GM23338 (cell line): ENCODE measurements around the gene ENTPD5. TPM values are rescaled to one million over a fixed set of nuclear protein-coding genes. Genes with fewer than 3 reads are reported as not detected.

Source experiments
- ATAC-seq: fragments of 200-7000 bp; cut with Tn5 transposase; 3 replicates; pipeline ENCODE4 v1.9.1; 2020
- DNase-seq: peaks from one replicate; pipeline ENCODE4 v3.0.0-alpha.2; 2015; ENCODE audit warnings: low spot score
- H2AFZ ChIP-seq: fragments of 200-600 bp; sonication (generic); 2 replicates; pipeline ENCODE4 v1.8.0; 2016; ENCODE audit warnings: antibody characterized with exemption, mild to moderate bottlenecking, moderate library complexity
- H3F3A ChIP-seq: fragments of 200-600 bp; sonication (generic); replicated peaks from 2 replicates; pipeline ENCODE4 v1.8.0; 2017; ENCODE audit warnings: antibody characterized with exemption, mixed run types, low read depth
- H3K27ac ChIP-seq: fragments of 200-600 bp; sonication (generic); 2 replicates; pipeline ENCODE4 v1.6.1; 2016; ENCODE audit warnings: low read depth
- H3K27me3 ChIP-seq: fragments of 200-600 bp; sonication (generic); 2 replicates; pipeline ENCODE4 v1.8.0; 2016; ENCODE audit warnings: mild to moderate bottlenecking, mixed run types, moderate library complexity; ENCODE audit not compliant: insufficient read depth
- H3K36me3 ChIP-seq: fragments of 200-600 bp; sonication (generic); 2 replicates; pipeline ENCODE4 v1.8.0; 2016; ENCODE audit warnings: mild to moderate bottlenecking; ENCODE audit not compliant: insufficient read depth
- H3K4me1 ChIP-seq: fragments of 200-600 bp; sonication (generic); 2 replicates; pipeline ENCODE4 v1.8.0; 2016; ENCODE audit warnings: mild to moderate bottlenecking, moderate library complexity; ENCODE audit not compliant: insufficient read depth
- H3K4me2 ChIP-seq: fragments of 200-600 bp; sonication (generic); 2 replicates; pipeline ENCODE4 v1.7.1; 2017; ENCODE audit warnings: mixed run types
- H3K4me3 ChIP-seq: fragments of 200-600 bp; sonication (generic); 2 replicates; pipeline ENCODE4 v1.6.1; 2016; ENCODE audit warnings: mixed run types
- H3K79me2 ChIP-seq: fragments of 200-600 bp; sonication (generic); replicated peaks from 2 replicates; pipeline ENCODE4 v1.8.0; 2017; ENCODE audit warnings: mild to moderate bottlenecking; ENCODE audit not compliant: insufficient read depth
- H3K9me2 ChIP-seq: fragments of 200-600 bp; sonication (generic); 2 replicates; pipeline ENCODE4 v1.8.0; 2017; ENCODE audit not compliant: insufficient read depth
- H4K20me1 ChIP-seq: fragments of 200-600 bp; sonication (generic); replicated peaks from 2 replicates; pipeline ENCODE4 v1.8.0; 2017; ENCODE audit warnings: mild to moderate bottlenecking; ENCODE audit not compliant: insufficient read depth
- H3K27ac Mint-ChIP-seq: 2 replicates; pipeline ENCODE4 v1.8.0; 2020; ENCODE audit warnings: inconsistent platforms, mild to moderate bottlenecking, moderate library complexity, mixed read lengths
- H3K27me3 Mint-ChIP-seq: 3 replicates; pipeline ENCODE4 v1.8.0; 2022; ENCODE audit warnings: low read depth, mild to moderate bottlenecking, moderate library complexity, mixed read lengths, inconsistent platforms; ENCODE audit not compliant: insufficient read depth, poor library complexity
- H3K36me3 Mint-ChIP-seq: 3 replicates; pipeline ENCODE4 v1.8.0; 2021; ENCODE audit warnings: low read depth, mild to moderate bottlenecking, inconsistent platforms, moderate library complexity, mixed read lengths
- H3K4me1 Mint-ChIP-seq: 3 replicates; pipeline ENCODE4 v1.8.0; 2020; ENCODE audit warnings: mild to moderate bottlenecking, inconsistent platforms, mixed read lengths
- H3K4me3 Mint-ChIP-seq: 3 replicates; pipeline ENCODE4 v1.8.0; 2021; ENCODE audit warnings: moderate library complexity, mild to moderate bottlenecking, inconsistent platforms, mixed read lengths
- H3K9me3 Mint-ChIP-seq: 3 replicates; pipeline ENCODE4 v1.8.0; 2020; ENCODE audit warnings: moderate library complexity, mild to moderate bottlenecking, inconsistent platforms, mixed read lengths
- CREB1 ChIP-seq: fragments of 250-450 bp; sonication (Bioruptor Pico); IDR thresholded peaks from 2 replicates; pipeline ENCODE4 v1.5.0; 2020; ENCODE audit warnings: low read depth, mild to moderate bottlenecking, moderate library complexity
- EZH2 ChIP-seq: fragments of 200-600 bp; sonication (generic); IDR thresholded peaks from one replicate; pipeline ENCODE4 v1.8.0; 2017; ENCODE audit warnings: antibody characterized with exemption, mild to moderate bottlenecking, low read depth; ENCODE audit not compliant: unreplicated experiment
- EZH2phosphoT487 ChIP-seq: fragments of 200-600 bp; sonication (generic); IDR thresholded peaks from one replicate; pipeline ENCODE4 v1.8.1; 2018; ENCODE audit warnings: antibody characterized with exemption; ENCODE audit not compliant: unreplicated experiment
- JUNB ChIP-seq: IDR thresholded peaks from one replicate; pipeline ENCODE4 v1.6.1; 2016; ENCODE audit warnings: antibody characterized with exemption; ENCODE audit not compliant: unreplicated experiment
- NANOG ChIP-seq: IDR thresholded peaks from 2 replicates; pipeline ENCODE4 v1.6.1; 2016; ENCODE audit warnings: antibody characterized with exemption, borderline replicate concordance
- POLR2AphosphoS5 ChIP-seq: IDR thresholded peaks from 2 replicates; pipeline ENCODE4 v1.6.1; 2016; ENCODE audit warnings: antibody characterized with exemption, low read depth
- STAT1 ChIP-seq: IDR thresholded peaks from one replicate; pipeline ENCODE4 v1.6.1; 2016; ENCODE audit warnings: antibody characterized with exemption; ENCODE audit not compliant: unreplicated experiment
- ZNF114 ChIP-seq: fragments of 250-450 bp; sonication (Bioruptor Pico); IDR thresholded peaks from 2 replicates; pipeline ENCODE4 v1.5.0; 2020; ENCODE audit warnings: mild to moderate bottlenecking, moderate library complexity
- ZNF331 ChIP-seq: fragments of 250-450 bp; sonication (Bioruptor Pico); IDR thresholded peaks from 2 replicates; pipeline ENCODE4 v1.5.0; 2020; ENCODE audit warnings: low read depth, mild to moderate bottlenecking, moderate library complexity
- polyA plus RNA-seq: library from polyadenylated mRNA; unstranded; fragments of >200 nt; fragmentation: Nextera tagmentation; extraction: Ambion mirVana; gene quantifications from 2 replicates; pipeline ENCODE4 v1.2.1, GENCODE V29; 2016
- total RNA-seq: library from RNA; depleted of rRNA; stranded (reverse); fragments of >200 nt; shearing (Covaris generic); gene quantifications from 2 replicates; pipeline ENCODE4 v1.2.3, GENCODE V29; 2014
- TF ChIP-seq, protein P1 (sequence below): fragments of 250-450 bp; sonication (Bioruptor Pico); IDR thresholded peaks from 2 replicates; pipeline ENCODE4 v1.5.0; 2020; ENCODE audit warnings: mild to moderate bottlenecking, moderate library complexity
- TF ChIP-seq, protein P2 (sequence below): IDR thresholded peaks from one replicate; pipeline ENCODE4 v1.6.1; 2018; ENCODE audit warnings: antibody characterized with exemption; ENCODE audit not compliant: unreplicated experiment
- TF ChIP-seq, protein P3 (sequence below): IDR thresholded peaks from 2 replicates; pipeline ENCODE4 v1.6.1; 2016; ENCODE audit warnings: antibody characterized with exemption
- TF ChIP-seq, protein P4 (sequence below), 2 experiments: fragments of 200-600 bp in 1 of 2; sonication (generic) in 1 of 2; conservative IDR thresholded peaks; 2 replicates each; pipeline versions ENCODE4 v1.5.1 to v1.6.1; 2016 to 2017; ENCODE audit warnings: antibody characterized with exemption in 2 of 2, low read depth in 2 of 2, mild to moderate bottlenecking in 2 of 2, moderate library complexity in 1 of 2

ENTPD5 gene
- total and polyA plus RNA-seq, 2 experiments from 2014 or later = 4.6 to 5.5 TPM

DNA sequence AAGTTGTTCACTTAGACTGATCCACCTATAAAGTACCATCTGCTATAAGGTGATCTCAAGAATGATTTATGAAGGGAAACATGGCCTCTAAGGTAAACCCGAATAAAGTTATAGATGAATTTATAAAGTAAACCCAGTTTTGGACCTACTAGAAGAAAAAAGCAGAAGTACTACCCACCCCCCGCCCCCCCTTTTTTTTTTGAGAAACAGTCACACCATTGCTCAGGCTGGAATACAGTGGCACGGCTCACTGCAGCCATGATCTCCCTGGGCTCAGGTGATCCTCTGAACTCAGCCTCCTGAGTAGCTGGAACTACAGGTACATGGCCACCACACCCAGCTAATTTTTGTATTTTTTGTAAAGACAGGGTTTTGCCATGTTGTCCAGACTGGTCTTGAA is 3.9 kb downstream of the ENTPD5 start:
- ATAC-seq = no peak
- H3K36me3 ChIP-seq = no peaks in the 10 kb centered on the region
- no peak overlapping the region for H3K4me3 Mint-ChIP-seq
- no peak overlapping the region for H3K27ac Mint-ChIP-seq
- peaks cover 12% of the 10 kb centered on the region for H3K27me3 Mint-ChIP-seq
- no peaks in the 10 kb centered on the region for H3K79me2 ChIP-seq
- H3F3A ChIP-seq = no peaks in the 10 kb centered on the region
- H3K4me1 Mint-ChIP-seq = no peaks in the 10 kb centered on the region; the same call in 2 of the 3 replicates
- no peak overlapping the region for H3K4me2 ChIP-seq
- H3K4me1 ChIP-seq = no peaks in the 10 kb centered on the region; the same call in 1 of the 2 replicates
- H3K36me3 Mint-ChIP-seq = no peaks in the 10 kb centered on the region
- TF ChIP-seq, protein P1, sequence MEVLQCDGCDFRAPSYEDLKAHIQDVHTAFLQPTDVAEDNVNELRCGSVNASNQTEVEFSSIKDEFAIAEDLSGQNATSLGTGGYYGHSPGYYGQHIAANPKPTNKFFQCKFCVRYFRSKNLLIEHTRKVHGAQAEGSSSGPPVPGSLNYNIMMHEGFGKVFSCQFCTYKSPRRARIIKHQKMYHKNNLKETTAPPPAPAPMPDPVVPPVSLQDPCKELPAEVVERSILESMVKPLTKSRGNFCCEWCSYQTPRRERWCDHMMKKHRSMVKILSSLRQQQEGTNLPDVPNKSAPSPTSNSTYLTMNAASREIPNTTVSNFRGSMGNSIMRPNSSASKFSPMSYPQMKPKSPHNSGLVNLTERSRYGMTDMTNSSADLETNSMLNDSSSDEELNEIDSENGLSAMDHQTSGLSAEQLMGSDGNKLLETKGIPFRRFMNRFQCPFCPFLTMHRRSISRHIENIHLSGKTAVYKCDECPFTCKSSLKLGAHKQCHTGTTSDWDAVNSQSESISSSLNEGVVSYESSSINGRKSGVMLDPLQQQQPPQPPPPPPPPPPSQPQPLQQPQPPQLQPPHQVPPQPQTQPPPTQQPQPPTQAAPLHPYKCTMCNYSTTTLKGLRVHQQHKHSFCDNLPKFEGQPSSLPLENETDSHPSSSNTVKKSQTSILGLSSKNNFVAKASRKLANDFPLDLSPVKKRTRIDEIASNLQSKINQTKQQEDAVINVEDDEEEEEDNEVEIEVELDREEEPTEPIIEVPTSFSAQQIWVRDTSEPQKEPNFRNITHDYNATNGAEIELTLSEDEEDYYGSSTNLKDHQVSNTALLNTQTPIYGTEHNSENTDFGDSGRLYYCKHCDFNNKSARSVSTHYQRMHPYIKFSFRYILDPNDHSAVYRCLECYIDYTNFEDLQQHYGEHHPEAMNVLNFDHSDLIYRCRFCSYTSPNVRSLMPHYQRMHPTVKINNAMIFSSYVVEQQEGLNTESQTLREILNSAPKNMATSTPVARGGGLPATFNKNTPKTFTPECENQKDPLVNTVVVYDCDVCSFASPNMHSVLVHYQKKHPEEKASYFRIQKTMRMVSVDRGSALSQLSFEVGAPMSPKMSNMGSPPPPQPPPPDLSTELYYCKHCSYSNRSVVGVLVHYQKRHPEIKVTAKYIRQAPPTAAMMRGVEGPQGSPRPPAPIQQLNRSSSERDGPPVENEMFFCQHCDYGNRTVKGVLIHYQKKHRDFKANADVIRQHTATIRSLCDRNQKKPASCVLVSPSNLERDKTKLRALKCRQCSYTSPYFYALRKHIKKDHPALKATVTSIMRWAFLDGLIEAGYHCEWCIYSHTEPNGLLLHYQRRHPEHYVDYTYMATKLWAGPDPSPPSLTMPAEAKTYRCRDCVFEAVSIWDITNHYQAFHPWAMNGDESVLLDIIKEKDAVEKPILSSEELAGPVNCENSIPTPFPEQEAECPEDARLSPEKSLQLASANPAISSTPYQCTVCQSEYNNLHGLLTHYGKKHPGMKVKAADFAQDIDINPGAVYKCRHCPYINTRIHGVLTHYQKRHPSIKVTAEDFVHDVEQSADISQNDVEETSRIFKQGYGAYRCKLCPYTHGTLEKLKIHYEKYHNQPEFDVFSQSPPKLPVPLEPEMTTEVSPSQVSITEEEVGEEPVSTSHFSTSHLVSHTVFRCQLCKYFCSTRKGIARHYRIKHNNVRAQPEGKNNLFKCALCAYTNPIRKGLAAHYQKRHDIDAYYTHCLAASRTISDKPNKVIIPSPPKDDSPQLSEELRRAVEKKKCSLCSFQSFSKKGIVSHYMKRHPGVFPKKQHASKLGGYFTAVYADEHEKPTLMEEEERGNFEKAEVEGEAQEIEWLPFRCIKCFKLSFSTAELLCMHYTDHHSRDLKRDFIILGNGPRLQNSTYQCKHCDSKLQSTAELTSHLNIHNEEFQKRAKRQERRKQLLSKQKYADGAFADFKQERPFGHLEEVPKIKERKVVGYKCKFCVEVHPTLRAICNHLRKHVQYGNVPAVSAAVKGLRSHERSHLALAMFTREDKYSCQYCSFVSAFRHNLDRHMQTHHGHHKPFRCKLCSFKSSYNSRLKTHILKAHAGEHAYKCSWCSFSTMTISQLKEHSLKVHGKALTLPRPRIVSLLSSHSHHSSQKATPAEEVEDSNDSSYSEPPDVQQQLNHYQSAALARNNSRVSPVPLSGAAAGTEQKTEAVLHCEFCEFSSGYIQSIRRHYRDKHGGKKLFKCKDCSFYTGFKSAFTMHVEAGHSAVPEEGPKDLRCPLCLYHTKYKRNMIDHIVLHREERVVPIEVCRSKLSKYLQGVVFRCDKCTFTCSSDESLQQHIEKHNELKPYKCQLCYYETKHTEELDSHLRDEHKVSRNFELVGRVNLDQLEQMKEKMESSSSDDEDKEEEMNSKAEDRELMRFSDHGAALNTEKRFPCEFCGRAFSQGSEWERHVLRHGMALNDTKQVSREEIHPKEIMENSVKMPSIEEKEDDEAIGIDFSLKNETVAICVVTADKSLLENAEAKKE = no peak
- TF ChIP-seq ZNF114 (CRISPR knock-in tag) = no peak
- TF ChIP-seq CREB1 (CRISPR knock-in tag) = no peak
- TF ChIP-seq, protein P2, sequence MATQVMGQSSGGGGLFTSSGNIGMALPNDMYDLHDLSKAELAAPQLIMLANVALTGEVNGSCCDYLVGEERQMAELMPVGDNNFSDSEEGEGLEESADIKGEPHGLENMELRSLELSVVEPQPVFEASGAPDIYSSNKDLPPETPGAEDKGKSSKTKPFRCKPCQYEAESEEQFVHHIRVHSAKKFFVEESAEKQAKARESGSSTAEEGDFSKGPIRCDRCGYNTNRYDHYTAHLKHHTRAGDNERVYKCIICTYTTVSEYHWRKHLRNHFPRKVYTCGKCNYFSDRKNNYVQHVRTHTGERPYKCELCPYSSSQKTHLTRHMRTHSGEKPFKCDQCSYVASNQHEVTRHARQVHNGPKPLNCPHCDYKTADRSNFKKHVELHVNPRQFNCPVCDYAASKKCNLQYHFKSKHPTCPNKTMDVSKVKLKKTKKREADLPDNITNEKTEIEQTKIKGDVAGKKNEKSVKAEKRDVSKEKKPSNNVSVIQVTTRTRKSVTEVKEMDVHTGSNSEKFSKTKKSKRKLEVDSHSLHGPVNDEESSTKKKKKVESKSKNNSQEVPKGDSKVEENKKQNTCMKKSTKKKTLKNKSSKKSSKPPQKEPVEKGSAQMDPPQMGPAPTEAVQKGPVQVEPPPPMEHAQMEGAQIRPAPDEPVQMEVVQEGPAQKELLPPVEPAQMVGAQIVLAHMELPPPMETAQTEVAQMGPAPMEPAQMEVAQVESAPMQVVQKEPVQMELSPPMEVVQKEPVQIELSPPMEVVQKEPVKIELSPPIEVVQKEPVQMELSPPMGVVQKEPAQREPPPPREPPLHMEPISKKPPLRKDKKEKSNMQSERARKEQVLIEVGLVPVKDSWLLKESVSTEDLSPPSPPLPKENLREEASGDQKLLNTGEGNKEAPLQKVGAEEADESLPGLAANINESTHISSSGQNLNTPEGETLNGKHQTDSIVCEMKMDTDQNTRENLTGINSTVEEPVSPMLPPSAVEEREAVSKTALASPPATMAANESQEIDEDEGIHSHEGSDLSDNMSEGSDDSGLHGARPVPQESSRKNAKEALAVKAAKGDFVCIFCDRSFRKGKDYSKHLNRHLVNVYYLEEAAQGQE = no peak
- TF ChIP-seq, protein P3, sequence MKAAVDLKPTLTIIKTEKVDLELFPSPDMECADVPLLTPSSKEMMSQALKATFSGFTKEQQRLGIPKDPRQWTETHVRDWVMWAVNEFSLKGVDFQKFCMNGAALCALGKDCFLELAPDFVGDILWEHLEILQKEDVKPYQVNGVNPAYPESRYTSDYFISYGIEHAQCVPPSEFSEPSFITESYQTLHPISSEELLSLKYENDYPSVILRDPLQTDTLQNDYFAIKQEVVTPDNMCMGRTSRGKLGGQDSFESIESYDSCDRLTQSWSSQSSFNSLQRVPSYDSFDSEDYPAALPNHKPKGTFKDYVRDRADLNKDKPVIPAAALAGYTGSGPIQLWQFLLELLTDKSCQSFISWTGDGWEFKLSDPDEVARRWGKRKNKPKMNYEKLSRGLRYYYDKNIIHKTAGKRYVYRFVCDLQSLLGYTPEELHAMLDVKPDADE = no peak
- no peak for TF ChIP-seq ZNF331 (CRISPR knock-in tag)
- TF ChIP-seq EZH2 = no peak
- TF ChIP-seq, protein P4, sequence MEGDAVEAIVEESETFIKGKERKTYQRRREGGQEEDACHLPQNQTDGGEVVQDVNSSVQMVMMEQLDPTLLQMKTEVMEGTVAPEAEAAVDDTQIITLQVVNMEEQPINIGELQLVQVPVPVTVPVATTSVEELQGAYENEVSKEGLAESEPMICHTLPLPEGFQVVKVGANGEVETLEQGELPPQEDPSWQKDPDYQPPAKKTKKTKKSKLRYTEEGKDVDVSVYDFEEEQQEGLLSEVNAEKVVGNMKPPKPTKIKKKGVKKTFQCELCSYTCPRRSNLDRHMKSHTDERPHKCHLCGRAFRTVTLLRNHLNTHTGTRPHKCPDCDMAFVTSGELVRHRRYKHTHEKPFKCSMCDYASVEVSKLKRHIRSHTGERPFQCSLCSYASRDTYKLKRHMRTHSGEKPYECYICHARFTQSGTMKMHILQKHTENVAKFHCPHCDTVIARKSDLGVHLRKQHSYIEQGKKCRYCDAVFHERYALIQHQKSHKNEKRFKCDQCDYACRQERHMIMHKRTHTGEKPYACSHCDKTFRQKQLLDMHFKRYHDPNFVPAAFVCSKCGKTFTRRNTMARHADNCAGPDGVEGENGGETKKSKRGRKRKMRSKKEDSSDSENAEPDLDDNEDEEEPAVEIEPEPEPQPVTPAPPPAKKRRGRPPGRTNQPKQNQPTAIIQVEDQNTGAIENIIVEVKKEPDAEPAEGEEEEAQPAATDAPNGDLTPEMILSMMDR (conservative IDR thresholded peaks at IDR 0.05; ENCODE audit: low read depth in 2 of 2) = no peak
- no peak for TF ChIP-seq EZH2phosphoT487
- no peak for TF ChIP-seq NANOG
- TF ChIP-seq JUNB = no peak
- TF ChIP-seq STAT1 = no peak
- no peak for TF ChIP-seq POLR2AphosphoS5
- no peaks in the 10 kb centered on the region for H3K9me2 ChIP-seq
- H4K20me1 ChIP-seq = no peaks in the 10 kb centered on the region
- no peak overlapping the region for H3K27ac ChIP-seq
- no peak overlapping the region for H2AFZ ChIP-seq
- no peak for DNase-seq
- H3K4me3 ChIP-seq = no peak overlapping the region
- no peaks in the 10 kb centered on the region for H3K9me3 Mint-ChIP-seq
- H3K27me3 ChIP-seq = peaks cover 9% of the 10 kb centered on the region
